Fibroblast of skin of left quadriceps (primary cell): ENCODE data around the gene NIPSNAP2.
"Not testable (repeated sequence)": the region's sequence is repeated elsewhere in the genome, so short reads cannot be mapped to it uniquely, and the experiment has no call there.

Source experiments
- DNase-seq, 2 experiments: peaks; one replicate each; pipeline ENCODE4 v3.0.0-alpha.2; 2013; ENCODE audit warnings: low read depth in 2 of 2

Gene NIPSNAP2

GRCh38 chr7:55975988-55976633, 11.7 kb downstream of the NIPSNAP2 start:
- DNase-seq = no peak

GRCh38 chr7:55977831-55978230, 13.4 kb downstream of the NIPSNAP2 start:
- DNase-seq = peak; percentile 68 to 74

GRCh38 chr7:55980266-55980665, 15.9 kb downstream of the NIPSNAP2 start:
- DNase-seq = no peak

- DNase-seq = no peak
Observed at GRCh38 chr7:55983537-55983936, 19.2 kb downstream of the NIPSNAP2 start.

GRCh38 chr7:55992346-55992745, 28.0 kb downstream of the NIPSNAP2 start:
- DNase-seq = no peak

GRCh38 chr7:55996856-55997500, 32.6 kb downstream of the NIPSNAP2 start:
- DNase-seq = no peak

- DNase-seq = no peak
Observed at GRCh38 chr7:56003749-56004148, 39.4 kb downstream of the NIPSNAP2 start.

GRCh38 chr7:56007167-56007652, 42.8 kb downstream of the NIPSNAP2 start:
- DNase-seq = no peak

GRCh38 chr7:56007891-56008290, 43.5 kb downstream of the NIPSNAP2 start:
- DNase-seq = no peak

GRCh38 chr7:56009695-56010094, 45.3 kb downstream of the NIPSNAP2 start:
- DNase-seq = no peak

- DNase-seq = not testable (repeated sequence)
Observed at GRCh38 chr7:56017015-56017414, 52.6 kb downstream of the NIPSNAP2 start.

- no peak for DNase-seq
Observed at GRCh38 chr7:56019501-56019900, 55.1 kb downstream of the NIPSNAP2 start.

- no peak for DNase-seq
Observed at GRCh38 chr7:56023500-56023899, 59.1 kb downstream of the NIPSNAP2 start.

- DNase-seq = no peak
Observed at GRCh38 chr7:56026538-56026937, 62.2 kb downstream of the NIPSNAP2 start.

- DNase-seq = no peak
Observed at GRCh38 chr7:56028942-56029630, 64.7 kb downstream of the NIPSNAP2 start.

GRCh38 chr7:56030340-56030739, 66.0 kb downstream of the NIPSNAP2 start:
- DNase-seq = no peak

- not testable (repeated sequence) for DNase-seq
Observed at GRCh38 chr7:56031556-56031955, 67.2 kb downstream of the NIPSNAP2 start.

- not testable (repeated sequence) for DNase-seq
Observed at GRCh38 chr7:56032578-56032977, 68.2 kb downstream of the NIPSNAP2 start.

- DNase-seq = peak; percentile 49 to 57
Observed at GRCh38 chr7:56033671-56034432, 69.5 kb downstream of the NIPSNAP2 start.

- no peak for DNase-seq
Observed at GRCh38 chr7:56040730-56041129, 76.3 kb downstream of the NIPSNAP2 start.

- DNase-seq = not testable (repeated sequence)
Observed at GRCh38 chr7:56045758-56046157, 81.4 kb downstream of the NIPSNAP2 start.
